GM21576 (cell line): ENCODE measurements around the gene TSPAN3.

Source experiments
- ATAC-seq: cut with Tn5 transposase; IDR thresholded peaks from one replicate; pipeline ENCODE4 v1.9.1; 2021; ENCODE audit warnings: mild to moderate bottlenecking, moderate library complexity; ENCODE audit not compliant: unreplicated experiment

Gene TSPAN3

DNA sequence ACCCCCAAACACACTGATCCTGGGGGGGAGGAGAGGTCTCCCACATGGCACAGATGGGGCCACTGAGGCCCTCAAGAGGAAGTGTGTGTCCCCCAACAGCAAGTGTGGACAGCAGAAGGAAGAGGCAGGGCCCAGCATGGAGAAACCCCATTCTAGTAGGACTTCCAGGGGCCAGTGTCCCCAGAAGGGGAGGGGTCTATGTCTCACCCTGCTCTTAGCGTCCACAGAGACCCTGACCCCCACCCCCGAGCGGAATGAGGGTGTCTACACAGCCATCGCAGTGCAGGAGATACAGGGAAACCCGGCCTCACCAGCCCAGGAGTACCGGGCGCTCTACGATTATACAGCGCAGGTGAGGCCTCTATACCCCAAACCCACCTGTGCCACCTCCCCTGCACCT, 35.3 kb downstream of the TSPAN3 start:
- no peak for ATAC-seq

DNA sequence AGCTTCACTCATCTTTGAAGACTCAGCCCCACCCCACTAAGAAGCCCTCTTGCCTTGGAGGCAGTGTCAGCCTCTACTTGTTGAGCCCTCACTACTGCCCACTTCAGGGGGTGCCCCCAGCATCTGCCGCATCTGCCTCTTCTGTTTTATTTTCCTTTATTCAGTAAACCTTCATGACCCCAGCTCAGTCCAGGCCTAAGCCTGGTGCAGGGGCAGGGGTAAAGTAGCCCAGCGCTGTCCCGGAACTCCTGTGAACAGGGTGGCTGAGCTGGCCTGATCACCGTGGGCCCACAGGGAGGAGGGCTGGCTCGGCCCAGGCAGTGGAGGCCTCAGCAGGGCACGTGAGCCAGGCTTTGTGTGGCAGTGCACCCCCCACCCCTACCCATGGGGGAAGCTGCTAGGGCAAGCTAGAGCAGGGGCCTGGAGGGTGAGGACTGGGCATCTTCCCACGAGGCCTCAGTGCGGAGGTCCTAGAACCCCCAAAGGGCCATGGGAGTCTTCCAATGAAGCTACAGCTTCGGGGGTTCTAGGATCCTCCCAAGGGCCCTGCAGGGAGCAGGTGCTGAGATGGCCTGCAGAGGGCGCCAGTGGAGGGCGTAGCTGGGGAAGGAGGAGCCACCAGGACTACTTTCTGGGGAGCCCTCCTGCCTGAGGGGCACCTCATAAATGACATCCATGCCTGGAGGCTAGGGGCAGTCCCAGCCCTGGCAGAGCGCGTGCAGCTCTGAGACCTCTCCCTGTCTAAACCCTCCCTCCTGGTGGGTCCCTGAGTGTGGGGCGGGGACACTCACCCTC, 36.0 kb downstream of the TSPAN3 start:
- ATAC-seq, result no peak

DNA sequence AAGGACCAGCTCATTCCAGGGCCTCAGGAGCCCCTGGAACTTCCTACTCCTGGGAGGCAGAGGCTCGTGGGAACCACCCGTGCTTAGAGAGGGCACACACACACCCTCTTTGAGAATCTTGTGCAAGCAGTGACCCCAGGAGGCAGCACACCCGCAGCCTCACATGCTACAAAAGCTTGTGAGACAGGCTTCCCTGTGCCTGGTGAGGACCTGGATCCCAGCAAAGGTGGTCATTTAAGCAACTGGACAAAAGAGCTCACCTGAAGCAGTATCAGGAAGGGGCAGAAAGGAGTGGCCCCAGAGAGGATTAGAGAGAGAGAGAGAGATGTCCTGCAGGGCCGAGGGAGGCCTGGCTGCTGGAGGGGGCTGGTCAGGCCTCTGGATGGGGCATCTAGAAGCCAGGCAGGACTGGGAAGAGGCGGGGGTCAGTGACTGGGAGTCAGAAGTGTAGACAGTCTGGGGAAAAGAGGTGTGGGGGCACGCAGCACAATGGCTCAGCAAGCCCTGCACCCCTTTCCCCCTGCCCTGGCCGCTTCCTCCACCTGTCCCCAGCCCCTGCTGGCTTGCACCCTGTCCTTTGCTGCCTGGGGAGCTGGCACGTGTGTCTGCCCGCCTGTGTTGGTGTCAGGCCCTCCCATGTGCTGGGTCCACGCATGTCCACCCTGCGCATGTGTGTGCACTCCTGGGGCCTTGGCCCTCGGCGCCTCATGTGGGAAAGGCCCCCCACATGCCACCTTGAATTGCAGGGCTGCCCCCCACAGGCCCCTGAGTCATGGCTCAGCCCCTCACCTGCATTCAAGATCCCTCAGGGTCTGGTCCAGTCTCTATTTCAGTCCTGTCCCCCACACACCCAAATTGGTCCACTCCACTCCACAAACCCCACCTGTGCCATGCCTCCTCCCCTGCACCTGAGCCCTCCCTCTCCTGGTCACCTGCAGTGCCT, 36.9 kb downstream of the TSPAN3 start:
- ATAC-seq, result no peak

DNA sequence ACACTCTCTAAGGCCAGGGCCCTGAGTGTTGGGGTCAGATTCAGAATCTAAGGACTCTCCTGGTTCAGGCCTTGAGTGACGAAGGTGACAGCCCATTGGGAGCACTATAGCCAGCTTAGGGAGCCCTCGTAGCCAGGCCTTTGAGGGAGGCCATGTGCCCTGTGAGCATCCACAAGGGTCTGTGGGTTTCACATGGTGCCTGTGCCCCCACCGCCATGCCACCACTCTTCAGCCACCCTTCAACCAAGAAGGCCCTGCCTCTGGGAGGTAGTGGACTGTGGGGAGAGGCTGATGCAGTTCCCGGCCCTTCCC, 37.5 kb downstream of the TSPAN3 start:
- ATAC-seq, result no peak

DNA sequence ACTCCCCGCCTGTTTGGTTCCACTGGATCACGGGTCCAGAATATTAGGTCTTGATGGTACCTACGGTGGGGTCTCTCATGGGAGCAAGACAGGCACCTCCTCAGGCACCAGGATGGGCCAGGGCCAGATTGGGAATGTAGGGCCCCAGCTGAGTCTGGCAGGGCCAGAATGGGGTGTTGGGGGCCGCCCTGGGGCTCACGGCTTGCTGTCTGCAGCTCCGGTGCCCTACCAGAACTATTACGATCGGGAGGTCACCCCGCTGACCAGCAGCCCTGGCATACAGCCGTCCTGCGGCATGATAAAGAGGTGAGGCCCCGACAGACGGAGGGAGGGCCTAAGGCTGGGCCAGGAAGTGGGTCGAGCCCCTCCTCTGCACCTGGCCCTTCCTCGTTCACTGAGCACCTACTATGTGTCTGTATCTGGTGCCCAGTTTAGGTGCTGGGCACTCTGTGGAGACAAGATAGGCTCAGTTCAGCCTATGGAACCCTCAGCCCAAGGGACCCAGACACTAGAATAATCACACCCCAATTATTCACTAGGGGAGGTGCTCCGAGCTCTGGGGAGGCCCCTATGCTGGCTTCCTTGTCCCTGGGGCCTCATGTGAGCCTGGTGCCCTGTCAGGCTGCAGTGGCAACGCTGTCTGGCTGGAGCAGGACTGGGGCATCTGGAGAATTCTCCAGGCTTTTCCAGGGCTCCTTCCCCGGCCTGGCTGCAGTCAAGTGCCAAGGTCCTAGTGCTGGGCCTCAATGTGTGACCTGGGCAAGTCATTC, 38.1 kb downstream of the TSPAN3 start:
- ATAC-seq, result no peak

DNA sequence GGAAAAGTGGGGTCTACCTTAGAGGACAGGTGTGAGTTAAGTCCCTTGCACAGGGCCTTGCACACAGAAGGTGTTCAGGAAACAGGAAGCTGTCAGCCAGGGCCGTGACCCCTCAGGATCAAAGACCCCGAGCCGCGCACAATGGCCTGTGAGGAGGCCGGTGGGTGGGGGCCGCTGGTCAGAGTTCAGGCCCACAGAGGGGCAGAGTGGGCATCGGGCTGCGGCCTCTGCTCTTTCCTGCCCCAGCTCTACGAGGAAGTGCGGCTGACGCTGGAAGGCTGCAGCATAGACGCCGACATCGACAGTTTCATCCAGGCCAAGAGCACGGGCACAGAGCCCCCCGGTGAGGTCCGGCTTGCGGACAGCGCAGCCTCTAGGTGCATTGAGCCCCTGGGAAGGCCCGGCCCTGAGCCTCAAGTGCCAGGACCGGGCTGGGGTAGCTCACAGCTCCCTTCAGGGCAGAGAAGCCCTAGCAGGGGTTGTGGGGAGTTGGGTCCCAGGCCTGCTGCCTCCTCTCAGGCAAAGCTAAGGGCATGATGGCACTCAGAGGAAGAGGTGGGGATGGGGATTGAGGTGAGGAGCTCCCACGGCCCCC, 38.8 kb downstream of the TSPAN3 start:
- ATAC-seq, result no peak

DNA sequence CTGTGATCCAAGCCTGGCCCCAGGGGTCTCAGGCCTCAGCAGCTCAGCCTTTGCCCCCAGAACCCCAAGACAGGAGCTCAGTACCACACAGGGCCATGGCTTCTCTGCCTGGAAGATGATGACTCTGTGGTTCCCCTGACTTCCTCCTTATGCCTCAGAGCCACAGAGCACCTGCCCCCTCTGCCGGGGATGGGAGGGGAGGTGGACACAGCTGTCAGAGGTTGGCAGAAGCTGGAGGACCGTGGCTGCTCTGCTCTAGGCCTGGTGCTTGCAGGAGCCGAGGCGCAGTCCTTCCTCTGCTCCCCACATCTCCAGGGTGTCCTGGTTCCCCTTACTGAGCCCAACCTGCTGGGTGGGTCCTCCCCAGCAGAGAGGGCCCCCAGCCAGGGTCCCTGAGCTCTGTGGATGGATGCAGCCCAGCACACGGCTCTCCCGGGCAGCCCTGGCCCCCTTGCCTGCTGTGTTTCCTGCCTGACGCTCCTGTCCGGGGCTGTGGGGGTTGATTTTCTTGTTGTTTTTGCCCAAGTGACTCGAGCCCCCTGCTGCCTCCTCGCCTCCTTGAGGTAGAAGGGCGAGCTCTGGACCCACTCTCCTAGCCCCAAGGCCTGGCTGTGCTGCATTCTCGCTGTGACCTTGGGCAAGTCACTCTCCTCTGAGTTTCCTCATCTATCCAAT, 39.4 kb downstream of the TSPAN3 start:
- ATAC-seq, result no peak

DNA sequence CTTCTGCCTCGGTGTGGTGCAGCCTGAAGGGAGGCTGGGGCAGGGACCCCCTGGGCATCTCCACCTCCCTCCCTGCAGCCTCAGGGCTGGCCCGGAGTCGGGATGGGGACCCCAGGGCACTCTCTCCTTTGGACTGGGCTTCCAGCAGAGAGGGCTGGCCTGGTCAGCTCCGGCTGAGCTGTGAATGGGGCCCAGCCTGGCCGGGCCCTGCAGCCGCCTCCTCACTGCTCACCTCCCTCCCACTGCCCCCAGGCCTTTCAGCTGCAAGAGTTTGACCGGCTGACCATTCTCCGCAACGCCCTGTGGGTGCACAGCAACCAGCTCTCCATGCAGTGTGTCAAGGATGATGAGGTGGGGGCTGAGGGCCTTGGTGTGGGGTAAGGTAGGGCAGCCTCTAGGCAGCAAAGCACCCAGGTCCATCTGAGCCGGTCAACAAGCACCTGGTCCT, 40.0 kb downstream of the TSPAN3 start:
- ATAC-seq, result no peak

DNA sequence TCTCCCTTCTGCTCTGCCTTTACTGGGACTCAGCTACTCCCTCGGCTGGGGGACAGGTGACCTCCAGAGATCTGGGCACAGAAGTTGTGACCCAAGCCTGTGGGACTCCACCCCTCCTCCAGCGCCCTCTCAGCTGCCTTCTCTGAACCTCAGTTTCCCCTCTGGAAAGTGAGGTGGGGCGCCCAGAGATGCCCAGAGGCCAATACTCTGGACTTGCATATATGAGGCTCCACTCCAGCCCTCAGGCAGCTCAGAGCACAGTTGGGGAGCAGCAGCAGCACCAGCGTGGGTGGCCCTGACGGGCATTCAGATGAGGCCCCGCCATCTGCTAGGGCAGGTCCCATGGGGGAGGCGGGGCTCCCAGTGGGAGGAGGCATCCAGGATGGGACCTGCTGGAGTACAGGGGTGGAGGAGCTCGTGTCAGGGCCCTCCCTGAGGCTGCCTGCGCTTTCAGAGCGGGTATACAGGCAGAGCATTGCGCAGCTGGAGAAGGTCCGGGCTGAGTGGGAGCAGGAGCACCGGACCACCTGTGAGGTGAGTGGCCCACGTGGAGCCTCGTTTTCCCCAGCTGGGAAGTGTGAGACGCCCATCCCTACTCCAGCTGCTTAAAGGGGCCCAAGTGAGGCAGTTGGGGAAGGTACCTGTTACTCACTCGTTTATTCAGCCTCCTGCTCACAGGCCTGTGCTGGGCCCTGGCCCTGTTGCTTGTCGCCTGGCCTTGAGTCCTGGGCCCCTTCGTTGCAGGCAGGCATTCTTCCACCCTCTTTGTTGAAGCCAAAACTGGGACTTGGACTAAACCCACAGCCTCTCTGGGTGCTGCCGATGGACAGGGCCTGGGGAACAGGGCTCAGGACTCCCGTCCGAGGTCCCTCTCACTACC, 40.6 kb downstream of the TSPAN3 start:
- no peak for ATAC-seq

DNA sequence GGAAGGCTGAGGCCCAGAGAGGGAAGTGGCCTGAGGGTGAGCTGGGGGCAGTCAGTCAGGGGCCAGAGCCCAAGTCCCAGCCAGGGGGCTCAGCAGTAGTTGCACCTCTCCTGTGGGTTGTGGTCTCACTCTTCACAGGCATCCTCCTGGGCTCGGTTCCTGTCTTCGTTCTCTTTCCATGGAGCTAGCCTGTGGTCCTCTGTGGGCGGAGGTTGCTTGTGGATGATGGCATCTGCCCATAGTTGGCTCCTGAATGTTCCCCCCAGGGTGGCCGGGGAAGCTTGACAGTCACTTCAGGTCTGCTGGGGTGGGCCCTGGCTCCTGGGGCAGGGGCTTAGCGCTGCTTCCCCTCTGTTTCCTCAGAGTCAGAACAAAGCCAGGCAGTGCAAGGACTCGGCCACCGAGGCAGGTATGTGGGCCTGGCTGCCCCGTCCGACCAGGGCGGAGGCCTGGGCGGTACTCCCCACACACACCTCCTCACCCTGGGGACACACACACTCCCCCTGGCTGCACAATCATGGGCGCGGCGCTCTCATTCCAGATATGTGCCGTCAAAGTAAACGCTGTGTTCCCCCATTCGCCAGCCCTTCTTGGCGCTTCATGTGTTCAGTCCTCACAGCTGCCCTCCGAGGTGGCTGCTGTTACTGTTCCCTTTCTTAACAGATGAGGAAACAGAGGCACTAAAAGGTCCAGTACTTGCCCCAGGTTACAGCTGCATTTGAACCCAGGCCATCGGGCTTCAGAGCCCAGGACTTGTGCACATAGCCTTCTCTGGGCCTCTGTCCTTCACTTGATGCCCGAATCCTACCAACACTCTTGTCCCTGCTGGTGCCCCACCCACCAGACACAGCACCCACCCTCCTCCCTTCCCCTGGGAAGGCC, 41.5 kb downstream of the TSPAN3 start:
- ATAC-seq, result no peak

DNA sequence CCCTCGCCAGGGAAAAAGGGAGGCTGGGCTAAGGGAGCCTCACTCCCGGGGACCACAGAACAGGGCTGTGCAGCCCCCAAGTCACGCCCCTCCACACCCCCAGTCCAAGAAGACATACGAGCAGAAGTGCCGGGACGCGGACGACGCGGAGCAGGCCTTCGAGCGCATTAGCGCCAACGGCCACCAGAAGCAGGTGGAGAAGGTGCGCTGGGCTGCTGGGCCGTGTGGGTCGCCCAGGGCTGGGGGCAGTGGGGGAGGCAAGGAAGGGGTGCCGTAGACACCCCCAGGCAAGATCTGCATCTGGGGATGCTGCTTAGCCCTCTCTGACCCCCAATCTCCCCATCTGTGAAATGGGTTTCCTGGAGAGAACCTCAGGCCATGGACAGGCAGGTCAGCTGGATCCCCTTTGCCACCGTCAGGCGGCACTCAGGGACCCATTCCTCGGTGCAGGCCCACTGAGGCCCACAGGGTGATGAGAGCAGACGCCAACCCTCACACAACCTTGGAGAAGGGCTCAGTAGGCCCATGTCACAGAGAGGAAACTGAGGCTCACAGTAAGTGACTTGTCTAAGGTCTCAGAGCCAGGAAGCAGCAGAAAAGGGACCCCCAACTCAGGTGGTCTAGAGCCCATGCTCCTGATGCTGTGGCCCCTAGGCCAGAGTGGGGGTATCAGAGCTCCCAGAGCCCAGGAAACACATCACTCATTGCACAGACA, 42.3 kb downstream of the TSPAN3 start:
- ATAC-seq, result no peak

DNA sequence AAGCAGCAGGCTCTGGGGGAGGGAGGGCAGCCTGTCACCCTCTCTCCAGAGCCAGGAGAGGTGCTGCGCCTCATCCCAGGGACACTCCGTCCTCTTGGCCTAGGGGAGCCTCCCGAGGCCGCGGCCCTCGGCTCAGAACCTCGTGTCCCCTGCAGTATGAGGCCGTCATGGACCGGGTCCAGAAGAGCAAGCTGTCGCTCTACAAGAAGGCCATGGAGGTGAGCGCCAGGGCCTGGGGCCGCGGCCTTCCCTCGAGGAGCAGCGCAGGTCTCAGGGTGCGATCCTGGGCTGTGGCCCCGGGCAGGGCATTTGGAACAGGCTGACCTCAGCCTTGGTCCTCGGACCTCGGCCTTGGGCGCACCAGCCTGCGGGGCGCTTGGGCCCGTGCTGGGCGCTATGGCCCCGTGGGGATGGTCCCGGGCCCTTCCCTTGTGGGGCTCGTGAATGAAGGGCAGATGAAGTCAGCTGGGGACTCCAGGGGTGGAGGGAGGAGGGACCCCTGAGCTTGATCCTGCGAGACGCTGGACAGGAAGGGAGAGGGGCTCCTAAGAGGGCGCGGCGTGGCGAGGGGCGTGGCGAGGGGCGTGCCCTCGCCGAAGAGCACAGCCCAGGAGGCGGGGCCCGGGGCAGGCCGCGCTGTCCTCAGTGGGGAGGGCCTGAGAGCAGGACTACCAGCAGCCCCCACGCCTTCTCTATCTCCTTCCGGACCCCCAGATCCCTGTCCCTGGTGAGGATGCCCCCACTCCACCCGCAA, 43.0 kb downstream of the TSPAN3 start:
- no peak for ATAC-seq

DNA sequence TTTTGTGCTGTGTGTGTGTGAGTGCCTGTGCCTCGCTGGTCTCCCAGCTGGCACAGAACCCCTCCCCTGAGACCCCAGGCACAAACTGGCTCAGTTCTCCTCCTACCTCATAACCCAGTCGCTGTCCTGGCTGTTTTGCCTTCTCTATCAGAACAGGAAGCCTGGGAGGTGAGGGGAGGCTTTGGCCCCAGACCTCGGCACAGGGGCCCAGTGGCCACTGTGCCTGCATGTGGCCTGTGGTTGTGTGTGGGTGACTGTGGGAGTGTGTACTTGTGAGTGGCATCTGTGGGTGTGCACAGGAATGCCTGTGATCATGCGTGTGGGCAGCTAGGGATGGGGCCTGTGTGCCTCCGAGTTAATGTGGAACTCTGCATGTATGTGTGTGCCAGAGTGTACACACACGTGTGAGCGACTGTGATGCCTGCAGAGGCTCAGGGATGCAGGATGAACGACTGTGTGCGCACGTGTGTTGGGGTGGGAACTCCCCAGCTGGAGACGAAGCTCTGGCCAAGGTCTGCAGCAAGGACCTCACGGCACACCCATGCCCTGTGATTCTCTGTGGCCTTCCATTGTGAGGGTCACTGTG, 43.7 kb downstream of the TSPAN3 start:
- no peak for ATAC-seq

DNA sequence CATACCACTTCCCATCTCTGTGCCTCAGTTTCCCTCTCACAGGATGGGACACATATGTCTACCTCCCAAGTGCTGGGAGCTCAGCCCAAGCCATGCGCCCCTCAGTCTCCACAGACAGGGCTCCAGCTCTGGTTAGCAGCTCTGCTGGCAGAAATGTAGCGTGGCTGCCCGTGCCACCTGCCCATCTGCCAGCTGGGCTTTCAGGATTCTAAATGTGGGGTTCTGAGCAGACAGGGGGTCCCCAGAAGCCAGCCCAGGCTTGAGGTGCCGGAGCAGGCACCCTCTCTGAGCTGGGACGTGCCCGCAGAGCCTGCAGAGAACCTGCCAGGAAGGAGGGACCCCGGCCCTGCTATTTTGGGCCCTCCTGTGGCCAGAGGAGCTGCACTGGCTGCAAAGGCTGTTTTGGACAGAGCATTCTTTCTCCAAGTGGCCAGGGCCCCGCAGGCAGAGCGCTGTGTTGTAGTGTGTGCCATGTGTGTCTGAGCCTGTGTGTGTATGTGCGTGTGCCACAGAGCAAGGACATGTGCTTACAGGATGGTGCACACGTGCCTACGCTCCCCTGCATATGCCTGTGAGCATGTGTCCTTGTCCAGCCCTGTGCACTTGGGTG, 44.3 kb downstream of the TSPAN3 start:
- no peak for ATAC-seq

DNA sequence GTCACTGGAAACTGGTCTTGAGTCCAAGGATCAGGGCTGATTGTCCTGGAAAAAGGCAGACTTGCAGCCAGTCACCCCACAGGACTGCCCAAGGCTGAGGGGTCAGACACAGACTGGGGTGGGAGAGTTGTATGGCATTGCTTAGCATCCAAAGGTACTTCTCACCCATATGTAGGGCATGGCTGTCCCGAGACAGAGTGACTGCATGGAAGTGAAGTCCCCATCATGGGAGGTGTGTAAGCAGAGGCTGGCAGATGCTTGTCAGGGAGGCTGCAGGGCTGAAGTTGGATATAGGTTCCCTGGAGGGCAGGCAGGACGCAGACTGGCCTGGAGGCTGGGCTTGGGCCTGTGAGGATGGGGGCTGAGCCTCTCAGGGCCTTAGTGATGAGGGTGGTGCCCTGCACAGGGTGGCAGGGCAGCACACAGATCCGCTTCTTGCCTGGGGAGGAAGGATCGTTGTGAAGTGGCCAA, 44.9 kb downstream of the TSPAN3 start:
- ATAC-seq, result no peak
